NCI-H2171 (cell line): ENCODE measurements around the gene SHISA5.

Experiments used
- DNase-seq: peaks from one replicate; lab custom pipeline; 2025; lab: John Stamatoyannopoulos, UW

The SHISA5 gene

GRCh38 chr3:48459773-48460516 lies 44.0 kb downstream of the SHISA5 start:
- no peak for DNase-seq

GRCh38 chr3:48459331-48459730 lies 44.6 kb downstream of the SHISA5 start:
- DNase-seq, result no peak

DNA sequence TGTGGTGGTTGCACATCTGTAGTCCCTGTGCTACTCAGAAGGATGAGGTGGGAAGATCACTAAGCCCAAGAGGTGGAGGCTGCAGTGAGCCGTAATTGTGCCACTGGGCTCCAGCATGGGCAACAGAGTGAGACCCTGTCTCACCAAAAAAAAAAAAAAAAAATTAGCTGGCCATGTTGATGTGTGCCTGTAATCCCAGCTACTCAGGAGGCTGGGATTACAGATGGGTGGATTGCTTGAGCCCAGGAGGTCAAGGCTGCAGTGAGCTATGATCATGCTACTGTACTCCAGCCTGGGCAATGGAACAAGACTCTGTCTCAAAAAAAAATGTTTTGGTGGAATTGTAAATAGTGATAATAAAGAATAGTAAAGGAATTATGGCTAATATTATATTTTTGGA lies 47.5 kb downstream of the SHISA5 start:
- no peak for DNase-seq

DNA sequence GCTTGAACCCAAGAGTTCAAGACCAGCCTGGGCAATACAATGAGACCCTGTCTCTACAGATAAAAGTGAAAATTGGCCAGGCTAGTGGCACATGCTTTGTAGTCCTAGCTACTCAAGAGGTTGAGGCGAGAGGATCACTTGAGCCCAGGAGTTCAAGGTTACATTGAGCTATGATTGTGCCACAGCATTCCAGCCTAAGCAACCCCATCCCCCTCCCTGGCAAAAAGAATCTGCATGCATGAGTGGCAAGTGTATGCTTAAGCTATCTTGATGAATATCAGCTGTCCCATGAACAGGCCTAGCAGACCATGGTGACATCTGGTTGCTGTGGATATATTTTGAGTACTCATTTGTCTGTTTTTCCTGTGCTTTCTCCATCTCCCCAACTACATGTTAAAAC lies 52.7 kb downstream of the SHISA5 start:
- no peak for DNase-seq

DNA sequence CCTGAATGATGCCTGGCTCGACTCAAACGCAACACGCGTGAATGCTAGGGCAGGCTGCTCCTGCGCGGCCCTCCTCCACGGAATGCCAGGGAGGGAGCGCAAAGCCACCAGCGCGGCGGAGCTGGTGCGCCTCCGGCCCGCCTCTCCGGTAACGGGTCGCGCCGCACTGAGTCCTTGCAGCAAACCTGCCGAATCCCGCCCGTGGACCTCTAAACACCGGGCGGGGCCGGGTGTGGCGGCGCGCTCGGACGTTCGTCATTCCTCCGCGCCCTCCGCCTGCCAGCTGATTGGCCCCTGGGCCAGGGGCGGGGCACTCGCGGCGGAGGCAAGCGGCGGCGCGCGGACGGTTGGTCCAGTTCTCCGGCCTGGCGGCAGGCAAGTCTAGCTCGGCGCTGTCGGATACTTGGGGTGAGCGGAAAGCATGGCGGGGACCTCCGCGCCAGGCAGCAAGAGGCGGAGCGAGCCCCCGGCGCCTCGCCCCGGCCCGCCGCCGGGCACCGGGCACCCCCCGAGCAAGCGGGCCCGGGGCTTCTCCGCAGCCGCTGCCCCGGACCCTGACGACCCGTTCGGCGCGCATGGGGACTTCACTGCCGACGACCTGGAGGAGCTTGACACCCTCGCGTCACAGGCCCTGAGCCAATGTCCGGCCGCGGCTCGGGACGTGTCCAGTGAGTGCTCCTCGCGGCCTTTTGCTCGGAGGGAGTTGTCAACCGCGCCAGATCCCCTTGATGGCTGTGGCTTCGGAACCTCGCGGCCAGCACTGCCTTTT lies 57.4 kb downstream of the SHISA5 start, which contains the start of gene ATRIP:
Gene ATRIP (plus strand): TSS at position 313 of the 769 bp plus-strand sequence. CDS start 109 bp downstream, at position 422.
- peak; percentile 17 for DNase-seq

GRCh38 chr3:48446043-48446424 lies 57.9 kb downstream of the SHISA5 start:
- DNase-seq, result no peak

DNA sequence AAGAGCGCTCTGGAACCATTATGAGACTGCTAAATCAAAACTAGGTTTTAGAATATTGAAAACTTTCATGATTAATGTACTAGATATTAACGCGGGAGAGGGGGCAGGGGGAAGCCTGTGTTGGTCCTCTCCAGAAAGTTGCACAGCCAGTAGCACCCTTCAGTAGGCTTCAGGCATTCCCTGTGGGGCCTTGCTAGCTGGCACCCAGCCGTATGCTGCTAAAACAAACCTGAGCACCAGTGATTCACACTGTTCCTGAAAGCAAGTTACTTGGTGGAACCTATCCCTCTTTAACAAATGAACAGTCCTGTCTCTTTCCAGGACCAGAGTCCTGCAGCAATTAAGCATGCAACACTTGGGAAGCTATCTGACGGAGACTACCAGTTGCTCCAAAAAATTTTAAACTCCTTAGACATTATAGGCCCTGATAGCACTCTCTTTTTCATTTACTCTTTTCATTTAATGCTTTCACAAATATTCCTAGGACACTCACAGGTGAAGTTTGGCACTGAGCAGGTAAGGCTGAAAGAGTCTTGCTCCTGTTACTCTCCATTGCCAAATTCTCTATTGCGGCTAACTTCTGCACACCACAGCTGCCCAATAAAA lies 58.6 kb downstream of the SHISA5 start:
- no peak for DNase-seq

- no peak for DNase-seq
Observed at GRCh38 chr3:48441940-48442339, 62.0 kb downstream of the SHISA5 start.

GRCh38 chr3:48440590-48440958 lies 63.4 kb downstream of the SHISA5 start:
- no peak for DNase-seq

GRCh38 chr3:48439820-48440589 lies 64.0 kb downstream of the SHISA5 start, which contains the start of the genes CCDC51 and TMA7:
CCDC51 (minus strand) TSS chr3:48440119; CDS start chr3:48435128, 4,991 bp downstream.
TMA7 (plus strand) TSS chr3:48440257; CDS start chr3:48440297, 40 bp downstream.
- DNase-seq, result peak; percentile 80

- DNase-seq, result no peak
Observed at GRCh38 chr3:48437812-48438211, 66.2 kb downstream of the SHISA5 start.

DNA sequence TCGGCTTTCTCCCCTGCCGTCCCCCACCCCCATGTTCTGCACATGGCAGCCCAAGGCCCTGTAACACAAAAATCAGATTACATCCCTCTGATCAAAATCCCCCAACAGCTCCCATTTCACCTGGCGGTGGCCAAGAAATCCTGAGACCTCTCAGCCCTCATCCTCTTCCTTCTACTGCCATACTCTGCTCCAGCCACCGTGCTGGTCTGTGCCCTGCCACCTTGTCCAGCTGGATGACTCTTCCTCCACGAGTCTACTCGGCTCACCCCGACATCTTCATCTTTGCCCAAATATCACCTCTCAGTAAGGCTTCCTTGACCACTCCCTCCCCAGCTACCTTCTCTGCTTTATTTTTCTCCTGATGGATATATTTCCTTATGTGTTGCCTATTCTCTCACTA lies 67.1 kb downstream of the SHISA5 start:
- no peak for DNase-seq

- no peak for DNase-seq
Observed at GRCh38 chr3:48436477-48436787, 67.5 kb downstream of the SHISA5 start.

GRCh38 chr3:48435774-48436476 lies 68.0 kb downstream of the SHISA5 start:
- DNase-seq, result peak; percentile 48

GRCh38 chr3:48435223-48435595 lies 68.8 kb downstream of the SHISA5 start:
- DNase-seq, result no peak

GRCh38 chr3:48434591-48435222 lies 69.3 kb downstream of the SHISA5 start:
- DNase-seq, result no peak

- no peak for DNase-seq
Observed at GRCh38 chr3:48433472-48434118, 70.4 kb downstream of the SHISA5 start.

GRCh38 chr3:48432411-48433371 lies 71.3 kb downstream of the SHISA5 start:
- DNase-seq, result no peak
